ENCODE data around the gene HIC1.

The HIC1 gene

DNA sequence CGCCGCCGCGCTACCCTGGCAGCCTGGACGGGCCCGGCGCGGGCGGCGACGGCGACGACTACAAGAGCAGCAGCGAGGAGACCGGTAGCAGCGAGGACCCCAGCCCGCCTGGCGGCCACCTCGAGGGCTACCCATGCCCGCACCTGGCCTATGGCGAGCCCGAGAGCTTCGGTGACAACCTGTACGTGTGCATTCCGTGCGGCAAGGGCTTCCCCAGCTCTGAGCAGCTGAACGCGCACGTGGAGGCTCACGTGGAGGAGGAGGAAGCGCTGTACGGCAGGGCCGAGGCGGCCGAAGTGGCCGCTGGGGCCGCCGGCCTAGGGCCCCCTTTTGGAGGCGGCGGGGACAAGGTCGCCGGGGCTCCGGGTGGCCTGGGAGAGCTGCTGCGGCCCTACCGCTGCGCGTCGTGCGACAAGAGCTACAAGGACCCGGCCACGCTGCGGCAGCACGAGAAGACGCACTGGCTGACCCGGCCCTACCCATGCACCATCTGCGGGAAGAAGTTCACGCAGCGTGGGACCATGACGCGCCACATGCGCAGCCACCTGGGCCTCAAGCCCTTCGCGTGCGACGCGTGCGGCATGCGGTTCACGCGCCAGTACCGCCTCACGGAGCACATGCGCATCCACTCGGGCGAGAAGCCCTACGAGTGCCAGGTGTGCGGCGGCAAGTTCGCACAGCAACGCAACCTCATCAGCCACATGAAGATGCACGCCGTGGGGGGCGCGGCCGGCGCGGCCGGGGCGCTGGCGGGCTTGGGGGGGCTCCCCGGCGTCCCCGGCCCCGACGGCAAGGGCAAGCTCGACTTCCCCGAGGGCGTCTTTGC, 3.1 kb downstream of the HIC1 start:
- DNase-seq (ENCODE audit: low read depth) = no peak
- H3K4me3 ChIP-seq (ENCODE audit: low read depth, low read length) = peak overlapping the region; percentile 42

- DNase-seq (ENCODE audit: low read depth) = no peak
Observed at GRCh38 chr17:2058586-2059546, 4.0 kb downstream of the HIC1 start.

GRCh38 chr17:2059547-2060384, 4.9 kb downstream of the HIC1 start:
- H3K4me3 ChIP-seq (ENCODE audit: low read depth, low read length) = peak overlapping the region; percentile 42

More at GRCh38 chr17:2058586-2059546, 4.0 kb downstream of the HIC1 start:
- H3K4me3 ChIP-seq (ENCODE audit: low read depth, low read length) = peak overlapping the region; percentile 42

GRCh38 chr17:2060385-2060658, 5.4 kb downstream of the HIC1 start:
- no peak overlapping the region for H3K4me3 ChIP-seq (ENCODE audit: low read depth, low read length)
- no peak for DNase-seq (ENCODE audit: low read depth)

More at GRCh38 chr17:2059547-2060384, 4.9 kb downstream of the HIC1 start:
- DNase-seq (ENCODE audit: low read depth) = no peak

- DNase-seq (ENCODE audit: low read depth) = no peak
- no peak overlapping the region for H3K4me3 ChIP-seq (ENCODE audit: low read depth, low read length)
Observed at GRCh38 chr17:2060681-2061440, 6.0 kb downstream of the HIC1 start.

GRCh38 chr17:2061441-2061958, 6.6 kb downstream of the HIC1 start:
- DNase-seq (ENCODE audit: low read depth) = no peak
- no peak overlapping the region for H3K4me3 ChIP-seq (ENCODE audit: low read depth, low read length)

DNA sequence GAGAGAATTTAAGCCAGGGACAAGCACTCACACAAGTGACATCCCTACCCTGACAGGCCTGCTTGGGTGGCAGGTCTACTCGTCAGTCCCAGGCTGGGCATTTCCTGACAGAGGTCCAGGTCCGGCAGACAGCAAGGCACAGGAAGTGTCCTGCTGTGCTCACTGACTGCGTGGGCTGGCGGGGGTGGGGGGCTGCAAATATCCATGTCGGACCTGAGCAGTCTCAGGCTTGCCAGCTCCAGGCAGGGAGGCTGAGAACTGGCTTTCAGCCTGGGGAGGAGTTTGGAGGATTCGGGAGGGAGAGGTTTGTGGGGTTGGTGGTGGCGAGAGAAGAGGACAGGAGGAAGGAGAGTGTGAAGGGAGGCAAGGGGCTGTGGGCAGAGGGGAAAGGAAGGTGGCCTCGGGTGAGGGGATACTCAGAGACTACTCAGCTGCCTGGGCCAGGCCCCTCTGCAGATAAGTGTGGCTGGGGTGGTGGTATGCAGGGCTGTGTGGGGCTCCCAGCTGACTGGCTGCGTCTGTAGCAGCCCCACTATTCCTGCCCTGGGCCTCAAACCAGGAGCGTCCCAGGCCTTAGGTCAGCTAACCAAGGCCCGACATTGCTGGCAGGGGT, 7.8 kb downstream of the HIC1 start:
- no peak for DNase-seq (ENCODE audit: low read depth)
- no peak overlapping the region for H3K4me3 ChIP-seq (ENCODE audit: low read depth, low read length)

DNA sequence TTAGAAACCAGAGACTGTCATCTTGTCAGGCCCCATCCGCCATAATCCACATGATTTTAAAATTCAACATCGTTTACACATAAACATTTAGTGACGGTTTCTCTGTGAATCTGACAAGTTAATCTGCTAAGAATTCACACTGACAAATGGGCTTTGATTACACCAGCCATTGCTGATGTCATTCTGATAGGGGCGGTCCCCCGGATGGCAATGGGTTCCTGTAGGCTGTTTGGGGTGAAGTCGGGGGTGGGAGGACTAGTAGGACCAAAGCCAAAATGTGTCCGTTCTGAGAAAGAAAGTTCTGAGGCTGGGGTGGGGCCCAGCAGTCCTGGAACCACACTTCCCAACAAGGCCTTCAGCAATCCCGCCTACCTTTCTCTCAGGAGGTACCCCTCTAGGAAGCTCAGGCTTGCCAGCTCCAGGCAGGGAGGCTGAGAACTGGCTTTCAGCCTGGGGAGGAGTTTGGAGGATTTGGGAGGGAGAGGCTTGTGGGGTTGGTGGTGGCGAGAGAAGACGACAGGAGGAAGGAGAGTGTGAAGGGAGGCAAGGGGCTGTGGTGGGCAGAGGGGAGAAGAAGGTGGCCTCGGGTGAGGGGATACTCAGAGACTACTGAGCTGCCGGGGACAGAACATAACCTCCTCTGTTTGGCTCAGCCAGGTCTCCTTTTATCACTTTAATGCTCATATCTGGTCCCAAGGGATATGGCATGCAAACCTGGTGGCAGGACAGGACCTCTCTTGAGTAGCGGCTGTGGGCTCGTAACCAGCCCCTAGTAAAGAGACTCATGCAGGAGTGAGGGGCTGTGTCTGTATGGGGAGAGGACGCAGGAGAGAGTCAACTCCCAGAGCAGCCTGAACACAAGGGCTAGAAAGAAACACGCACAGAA, 8.6 kb downstream of the HIC1 start:
- no peak for DNase-seq (ENCODE audit: low read depth)
- H3K4me3 ChIP-seq (ENCODE audit: low read depth, low read length) = no peak overlapping the region

DNA sequence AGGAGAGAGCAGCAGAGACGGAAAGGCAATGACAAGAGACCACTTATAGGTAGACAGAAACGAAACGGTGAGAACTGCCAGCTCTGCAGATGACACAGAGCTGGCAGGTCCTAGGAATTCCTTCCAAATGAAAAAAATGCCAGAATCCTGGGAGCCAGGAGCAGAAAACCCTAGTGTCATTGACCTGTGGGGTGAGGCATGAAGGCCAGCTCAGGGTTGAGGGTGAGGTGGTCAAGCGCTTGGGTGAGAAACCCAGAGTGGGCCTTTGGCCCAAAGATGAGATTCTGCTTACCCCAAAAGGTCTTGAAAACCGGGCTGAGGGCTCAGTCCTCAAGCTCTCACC, 9.2 kb downstream of the HIC1 start:
- no peak overlapping the region for H3K4me3 ChIP-seq (ENCODE audit: low read depth, low read length)
- no peak for DNase-seq (ENCODE audit: low read depth)

DNA sequence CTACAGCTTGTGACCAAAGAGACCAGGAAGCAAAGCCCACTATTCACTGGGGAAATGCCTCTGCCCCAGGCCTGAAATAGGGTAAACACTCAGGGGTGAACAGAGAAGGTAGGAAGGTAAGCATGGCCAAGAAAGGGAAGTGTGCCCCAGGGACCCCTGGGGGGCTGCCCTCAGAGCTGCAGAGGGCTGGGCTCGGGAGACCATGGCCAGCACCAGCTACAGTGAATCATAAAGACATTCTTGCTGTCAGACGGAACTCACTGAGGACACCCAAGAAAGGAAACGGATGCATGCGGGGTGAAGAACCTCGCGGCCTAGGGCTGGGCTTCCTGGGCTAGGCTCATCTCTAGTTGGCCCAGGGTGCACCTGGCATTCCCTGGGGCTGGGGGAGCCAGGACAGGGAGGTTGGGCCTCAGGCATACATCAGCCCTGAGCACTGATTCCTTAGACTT, 9.6 kb downstream of the HIC1 start:
- H3K4me3 ChIP-seq (ENCODE audit: low read depth, low read length) = no peak overlapping the region
- no peak for DNase-seq (ENCODE audit: low read depth)

DNA sequence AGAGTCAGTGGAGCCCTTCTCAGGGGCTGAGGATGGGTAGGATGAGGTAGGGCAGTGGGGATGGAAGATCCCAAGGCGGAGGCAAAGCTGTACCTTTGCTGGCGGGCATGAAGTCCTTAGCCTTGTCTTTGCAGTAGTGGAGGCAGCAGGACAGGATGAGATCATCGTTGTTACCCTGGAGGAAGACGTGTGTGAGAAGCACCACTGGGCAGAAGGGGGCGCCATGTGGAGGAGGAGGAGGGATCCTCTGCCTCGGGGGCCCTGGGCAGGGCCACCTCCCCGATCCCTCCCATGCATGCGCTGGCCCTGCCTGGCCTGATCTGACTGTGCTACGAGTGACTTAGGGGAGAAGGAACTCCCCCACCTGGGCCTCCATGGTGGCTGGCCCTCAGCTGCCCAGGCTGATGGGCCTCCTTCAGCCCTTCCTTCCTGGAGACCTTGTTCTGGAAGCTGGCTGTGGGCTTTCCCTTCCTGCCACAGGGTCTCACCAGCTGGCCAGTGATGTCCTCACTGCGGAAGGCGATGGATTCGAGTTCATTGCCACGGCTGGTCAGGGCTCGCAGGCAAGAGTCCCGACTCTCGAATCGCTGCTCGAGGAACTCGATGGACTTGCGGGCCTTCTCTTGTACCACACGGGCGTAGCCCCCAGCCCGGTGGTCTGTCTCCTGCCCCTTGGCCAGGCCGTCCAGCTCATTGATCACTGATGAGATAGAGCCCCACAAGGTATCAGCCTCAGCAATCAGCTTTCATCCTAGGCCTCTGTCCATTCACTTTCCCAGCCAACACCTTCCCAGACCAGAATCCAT, 10.3 kb downstream of the HIC1 start:
- no peak overlapping the region for H3K4me3 ChIP-seq (ENCODE audit: low read depth, low read length)
- no peak for DNase-seq (ENCODE audit: low read depth)

- no peak overlapping the region for H3K4me3 ChIP-seq (ENCODE audit: low read depth, low read length)
Observed at GRCh38 chr17:2065949-2066400, 11.1 kb downstream of the HIC1 start.

DNA sequence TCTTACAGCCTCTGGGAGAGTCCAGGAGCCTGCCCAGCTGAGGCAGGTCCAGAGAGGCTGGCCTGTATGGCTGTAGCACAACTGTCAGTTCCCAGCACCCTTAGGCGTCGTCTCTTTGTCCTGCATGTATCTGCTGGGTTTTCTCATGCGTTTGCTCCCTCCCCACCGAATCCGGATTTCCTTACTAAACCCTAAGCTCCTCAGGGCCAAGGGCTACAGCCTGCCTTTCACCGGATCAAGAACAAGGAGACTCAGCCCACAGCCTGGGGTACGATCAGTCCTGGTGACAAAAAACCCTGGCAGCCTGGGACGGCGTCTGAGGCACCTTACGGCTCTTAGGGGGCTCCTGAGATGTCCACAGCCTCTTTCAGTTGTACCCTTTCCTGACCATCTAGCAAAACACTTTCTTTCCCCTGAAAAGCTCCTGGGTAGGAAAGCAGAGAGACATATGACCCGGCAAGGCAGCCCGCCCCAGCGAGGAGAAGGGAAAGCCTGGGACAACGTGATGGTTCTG, 12.2 kb downstream of the HIC1 start:
- DNase-seq (ENCODE audit: low read depth) = no peak
- H3K4me3 ChIP-seq (ENCODE audit: low read depth, low read length) = no peak overlapping the region

More at GRCh38 chr17:2065949-2066400, 11.1 kb downstream of the HIC1 start:
- no peak for DNase-seq (ENCODE audit: low read depth)

DNA sequence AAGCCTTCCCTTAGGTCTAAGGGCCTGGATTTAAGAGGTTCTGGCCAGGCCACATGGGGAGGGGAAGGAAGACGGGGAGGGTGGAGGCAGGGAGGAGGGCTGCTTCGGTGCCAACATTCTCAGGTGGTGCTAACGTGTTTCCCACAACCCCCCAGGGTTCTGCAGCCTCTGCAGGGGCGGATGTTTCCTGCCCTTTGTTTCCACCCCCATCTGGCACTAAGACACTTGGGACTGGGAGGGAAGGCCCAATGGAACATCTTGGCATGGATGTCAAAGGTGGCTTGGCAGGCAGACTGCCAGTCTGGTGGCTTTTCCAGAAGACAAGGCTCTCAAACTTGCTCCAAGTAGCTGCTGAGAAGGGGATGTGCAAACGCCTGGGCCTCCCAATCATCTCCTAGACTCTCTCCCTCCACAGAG, 12.7 kb downstream of the HIC1 start:
- no peak overlapping the region for H3K4me3 ChIP-seq (ENCODE audit: low read depth, low read length)
- DNase-seq (ENCODE audit: low read depth) = no peak

DNA sequence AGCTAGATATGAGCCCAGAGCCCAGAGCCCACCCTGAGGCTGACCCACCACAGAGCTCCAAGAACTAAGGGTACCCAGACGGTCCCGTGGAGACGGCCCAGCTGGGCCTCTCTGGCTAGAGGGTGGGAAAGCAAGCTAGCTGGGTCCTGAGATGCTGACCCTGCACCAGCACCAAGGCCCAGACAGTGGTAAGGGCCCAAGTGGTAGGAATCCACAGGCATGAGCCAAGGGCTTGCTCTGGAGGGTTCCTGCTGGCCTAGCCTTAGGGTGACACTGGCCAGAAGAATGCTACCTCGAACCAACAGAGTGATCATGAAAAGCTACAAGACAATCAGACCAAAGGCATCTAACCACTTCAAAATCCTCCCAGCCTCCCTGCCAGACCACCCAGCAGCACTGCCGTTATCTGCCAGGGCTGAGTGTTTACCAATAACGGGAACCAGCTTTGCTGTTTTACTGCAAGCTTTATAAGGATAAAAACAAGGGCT, 13.2 kb downstream of the HIC1 start:
- H3K4me3 ChIP-seq (ENCODE audit: low read depth, low read length) = no peak overlapping the region
- DNase-seq (ENCODE audit: low read depth) = no peak

GRCh38 chr17:2068519-2069051, 13.7 kb downstream of the HIC1 start:
- DNase-seq (ENCODE audit: low read depth) = no peak

More at GRCh38 chr17:2068519-2069051, 13.7 kb downstream of the HIC1 start:
- H3K4me3 ChIP-seq (ENCODE audit: low read depth, low read length) = no peak overlapping the region
